RCC 7860 (cell line): ENCODE results near the gene IL4R.
"Not testable (repeated sequence)": the region's sequence is repeated elsewhere in the genome, so short reads cannot be mapped to it uniquely, and the experiment has no call there.

Experiments used
- DNase-seq: peaks from one replicate; pipeline ENCODE4 v3.0.0-alpha.2; 2015; ENCODE audit warnings: low spot score
- FAIRE-seq: peaks from 2 replicates; lab custom pipeline; 2012; peaks lifted over from hg19 to GRCh38; lab: Jason Lieb, UNC

Gene IL4R

DNA sequence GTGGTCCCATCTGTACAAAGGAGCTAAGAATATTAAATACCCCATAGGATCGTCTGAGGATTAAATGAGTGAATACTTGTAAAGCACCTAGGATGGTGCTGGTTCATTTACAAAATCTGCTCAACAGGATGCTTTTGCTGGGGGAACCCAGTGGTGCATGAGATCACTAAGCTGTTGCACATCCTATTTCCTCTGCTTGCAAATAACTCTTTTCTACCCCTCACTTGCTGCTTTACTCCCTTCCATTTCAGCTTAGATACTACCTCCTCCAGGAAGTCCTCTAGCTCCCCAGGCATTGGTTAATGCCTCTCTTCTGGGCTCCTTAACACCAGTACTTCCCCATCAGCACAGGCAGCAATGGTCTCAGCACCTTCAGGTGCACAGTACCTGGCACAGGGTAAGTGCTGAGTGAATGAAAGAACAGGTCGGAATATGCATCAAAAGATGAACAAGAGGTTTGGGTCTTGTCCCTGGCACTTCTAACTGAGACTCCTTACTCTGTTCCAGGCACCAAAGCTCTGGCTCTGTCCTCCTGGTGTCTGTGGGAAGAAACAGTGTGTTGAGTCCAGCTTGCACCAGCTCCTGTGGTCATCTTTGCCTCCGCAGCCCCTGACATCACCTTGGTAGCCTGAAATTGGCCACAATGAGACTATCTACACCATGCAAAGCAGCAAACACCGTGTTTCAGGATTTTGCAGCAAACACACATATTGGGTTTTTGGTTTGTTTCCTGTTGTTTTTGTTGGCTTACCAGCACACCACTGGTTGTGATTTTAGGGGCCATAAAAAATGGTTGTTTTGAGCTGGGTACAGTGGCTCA is 64.1 kb downstream of the IL4R start:
- no peak for FAIRE-seq

DNA sequence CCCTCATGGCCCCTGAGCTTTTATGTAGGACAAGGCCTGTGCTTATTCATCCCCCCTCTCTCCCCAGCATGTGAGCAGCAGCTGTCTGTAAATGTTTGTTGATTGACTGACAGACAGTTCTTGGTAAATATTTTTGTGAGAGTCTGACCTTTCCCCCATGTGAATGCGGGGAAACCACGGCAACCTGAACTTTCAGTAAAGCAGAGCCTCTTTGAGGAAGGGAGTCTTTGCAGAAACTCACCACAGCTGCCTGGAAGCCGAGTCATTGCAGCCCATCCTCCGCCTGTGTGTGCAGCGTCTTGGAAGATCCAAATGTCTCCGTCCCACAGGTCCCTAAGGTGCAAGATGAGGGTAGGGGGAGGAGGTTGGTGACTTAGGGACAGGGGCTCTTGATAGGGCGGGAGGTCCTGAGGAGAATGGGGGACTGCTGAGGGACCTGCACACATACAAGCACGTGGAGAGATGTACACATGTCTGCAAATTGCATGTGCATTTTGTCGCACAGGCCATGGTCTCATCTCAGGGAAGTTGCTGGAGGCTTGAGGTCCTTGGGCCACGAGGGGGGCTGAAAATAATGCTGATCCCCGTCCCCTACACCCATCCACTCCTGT is 65.2 kb downstream of the IL4R start:
- FAIRE-seq (no peak), DNase-seq (no peak)

More for the DNA sequence above, 64.1 kb downstream of the IL4R start:
- DNase-seq, result no peak

DNA sequence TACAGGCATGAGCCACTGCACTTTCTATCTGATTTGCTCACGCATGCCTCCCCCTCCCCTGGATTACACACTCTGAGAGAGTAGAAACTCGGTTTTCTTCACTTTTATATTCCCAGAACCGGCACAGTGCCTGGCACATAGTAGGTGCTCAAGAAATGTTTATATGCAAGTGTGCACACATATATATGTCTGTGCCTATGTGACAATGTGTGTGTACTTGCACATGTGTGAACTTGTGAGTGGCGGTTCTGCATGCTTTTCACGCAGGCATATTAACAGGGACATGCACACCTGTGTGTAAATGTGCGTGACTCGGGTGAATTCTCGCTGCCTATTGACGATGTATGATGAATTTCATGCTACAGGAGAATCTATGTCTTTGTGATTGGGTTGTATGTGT is 66.1 kb downstream of the IL4R start:
- DNase-seq (no peak), FAIRE-seq (no peak)

DNA sequence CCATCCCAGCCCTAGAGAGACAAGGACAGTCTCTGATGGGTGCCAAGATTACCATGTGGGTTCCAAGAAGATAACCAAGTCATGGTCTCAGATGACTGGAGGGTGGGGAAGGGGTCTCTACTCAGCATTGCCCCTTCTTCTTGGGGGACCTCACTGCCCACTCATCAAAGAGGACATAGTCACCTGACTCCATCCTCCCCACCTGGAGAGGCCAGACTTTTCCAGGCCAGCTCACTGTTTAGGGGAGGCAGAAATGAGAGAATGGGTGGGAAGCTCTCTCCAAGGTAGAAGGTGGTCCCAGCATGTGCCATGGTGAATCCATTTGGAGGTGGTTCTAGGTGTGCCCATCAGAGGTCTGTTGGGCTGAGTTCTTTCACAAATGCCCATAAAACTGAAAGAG is 67.5 kb downstream of the IL4R start:
- FAIRE-seq (no peak), DNase-seq (no peak)

DNA sequence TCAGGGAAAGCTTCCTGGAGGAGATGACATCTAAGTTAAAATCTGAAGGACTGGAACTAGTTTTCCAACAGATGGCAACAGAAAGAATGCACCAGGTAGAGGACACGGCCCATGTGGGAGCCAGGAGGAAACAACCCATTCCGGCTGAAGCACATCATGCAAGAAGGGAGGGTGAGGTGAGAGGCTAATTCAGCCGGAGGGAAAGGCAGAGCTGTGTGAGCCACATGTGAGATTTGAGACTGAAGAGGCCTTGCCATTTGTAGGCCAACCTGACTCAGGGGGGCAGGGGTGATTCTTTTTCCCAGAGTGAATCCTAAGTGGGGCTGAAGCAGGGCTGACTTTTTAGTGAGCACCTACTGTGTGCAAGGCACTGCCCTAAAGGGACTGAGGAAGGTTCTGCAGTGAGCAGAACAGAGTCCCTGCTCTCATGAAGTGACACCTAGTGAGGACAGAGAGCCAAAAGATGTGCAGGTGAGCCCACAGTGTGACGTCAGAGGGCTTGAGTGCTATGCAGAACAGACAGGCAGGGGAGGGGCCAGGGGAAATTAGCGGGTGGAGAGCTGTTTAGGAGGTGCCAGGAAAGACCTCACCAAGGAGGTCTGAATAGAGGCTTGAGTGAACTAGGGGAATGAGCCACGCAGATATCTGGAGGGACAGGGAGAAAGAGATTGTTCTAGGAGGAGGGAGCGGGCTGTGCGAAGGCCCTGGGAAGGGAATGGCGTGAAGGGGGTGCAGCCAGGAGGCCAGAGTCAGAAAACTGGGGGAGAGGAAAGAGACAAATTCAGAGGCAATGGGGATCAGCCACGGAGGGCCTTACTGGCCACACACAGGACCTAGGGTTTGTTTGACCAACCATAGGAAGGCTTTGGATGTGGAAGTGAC is 68.4 kb downstream of the IL4R start:
- no peak for FAIRE-seq
- DNase-seq, result no peak

DNA sequence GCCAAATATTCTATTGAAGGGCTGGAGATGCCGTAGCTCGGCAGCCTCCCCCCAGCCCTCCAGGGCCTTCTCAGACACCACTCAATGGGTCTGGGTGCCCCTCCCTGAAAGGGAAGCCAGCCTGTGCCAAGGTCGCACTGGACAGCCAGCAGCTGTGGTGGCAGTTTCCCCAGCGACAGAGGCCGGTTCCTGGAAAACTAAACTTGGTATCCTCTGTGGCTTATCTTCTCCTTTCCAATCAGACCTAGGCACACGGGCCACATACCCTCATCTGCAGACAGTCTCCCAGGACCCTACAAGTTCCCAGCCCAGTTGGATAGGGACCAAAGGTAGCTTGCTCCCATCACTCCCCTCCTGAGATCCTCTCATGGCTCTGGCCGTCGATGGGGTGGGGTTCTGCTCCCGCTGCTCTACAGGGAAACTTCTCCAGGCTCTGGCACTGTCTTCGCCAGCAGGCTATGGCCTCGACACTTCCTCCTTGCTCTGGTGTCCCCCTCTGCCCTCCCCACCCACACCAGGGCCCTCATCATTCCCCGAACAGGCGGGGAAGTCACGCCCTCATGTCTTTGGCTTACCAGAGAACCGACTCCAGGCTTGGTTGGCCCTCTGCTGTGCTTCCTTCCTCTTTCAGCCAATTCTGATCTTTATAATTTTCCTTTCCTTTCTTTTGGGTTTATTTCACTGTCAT is 69.9 kb downstream of the IL4R start:
- DNase-seq, result no peak

DNA sequence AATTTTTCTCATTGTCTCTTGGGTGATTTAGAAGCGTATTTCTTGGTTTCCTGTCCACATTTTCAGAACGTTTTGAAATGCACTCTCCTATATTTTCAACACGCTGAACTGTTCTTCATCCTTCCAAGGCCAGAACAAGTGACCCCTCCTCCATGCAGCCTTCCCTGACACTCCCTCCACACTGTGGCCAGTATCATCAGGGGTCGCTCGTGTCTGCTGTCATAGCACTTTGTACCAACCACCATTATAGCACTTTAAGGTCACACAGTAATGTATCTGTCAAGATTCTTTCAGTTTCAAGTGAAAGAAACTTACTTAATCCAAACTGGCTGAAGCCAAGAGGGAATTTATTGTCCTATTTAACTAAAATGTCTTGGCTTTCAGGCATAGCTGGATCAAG is 70.7 kb downstream of the IL4R start:
- FAIRE-seq (no peak), DNase-seq (no peak)

More for the DNA sequence above, 69.9 kb downstream of the IL4R start:
- FAIRE-seq, result no peak

GRCh38 chr16:27385398-27385797 is 71.6 kb downstream of the IL4R start:
- DNase-seq, result no peak
- no peak for FAIRE-seq

DNA sequence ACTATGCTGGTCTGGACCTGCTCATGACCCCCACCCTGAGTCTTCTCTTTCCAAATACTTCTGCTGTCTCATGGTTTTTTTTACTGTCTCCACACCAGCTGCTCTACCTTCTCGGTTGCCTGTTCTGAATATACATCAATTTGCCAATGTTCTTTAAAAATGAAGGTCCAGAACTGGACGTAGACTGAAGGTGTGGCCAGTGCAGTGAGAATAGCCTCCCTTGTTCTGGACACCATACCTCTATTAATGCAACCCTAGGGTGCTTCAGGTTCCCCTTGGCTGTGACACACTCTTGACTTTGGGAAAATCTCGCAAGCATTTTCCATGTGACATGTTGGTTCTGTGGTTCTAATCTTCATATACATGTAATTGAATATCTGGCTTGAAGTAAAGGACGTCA is 72.9 kb downstream of the IL4R start:
- no peak for DNase-seq
- FAIRE-seq, result no peak

DNA sequence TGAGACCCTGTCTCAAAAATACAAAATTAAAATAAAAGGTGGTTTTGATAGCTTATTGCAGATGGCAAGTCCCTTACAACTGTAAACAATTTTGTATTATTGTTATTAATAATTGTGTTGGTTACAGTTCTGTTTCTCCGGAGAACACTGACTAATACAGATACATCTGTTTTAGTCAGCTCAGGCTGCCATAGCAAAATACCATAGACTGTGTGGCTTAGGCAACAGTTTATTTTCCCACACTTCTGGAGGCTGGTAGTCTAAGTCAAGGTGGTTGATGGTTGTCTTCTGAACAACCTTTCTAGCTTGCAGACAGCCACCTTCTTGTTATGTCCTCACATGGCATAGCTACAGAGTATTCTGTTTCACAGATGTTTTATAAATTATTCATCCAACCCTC is 74.0 kb downstream of the IL4R start:
- no peak for DNase-seq
- no peak for FAIRE-seq

GRCh38 chr16:27389272-27389961 is 75.6 kb downstream of the IL4R start:
- FAIRE-seq, result no peak
- DNase-seq, result no peak

DNA sequence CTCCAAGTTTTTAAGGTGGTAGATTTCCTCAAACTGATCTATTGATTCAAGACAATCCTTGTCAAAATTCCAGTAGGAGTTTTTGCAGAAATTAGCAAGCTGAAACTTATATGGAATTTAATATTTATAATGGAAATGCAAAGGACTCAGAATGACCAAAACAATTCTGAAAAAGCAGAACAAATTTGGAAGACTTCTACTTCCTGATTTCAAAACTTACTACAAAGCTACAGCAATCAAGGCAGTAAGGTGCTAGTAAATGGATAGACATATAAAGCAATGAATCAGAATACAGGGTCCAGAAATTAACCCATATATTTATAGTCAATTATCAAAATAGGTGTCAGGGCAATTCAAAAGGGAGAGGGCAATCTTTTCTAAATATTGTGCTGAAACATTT is 76.4 kb downstream of the IL4R start:
- FAIRE-seq, result no peak
- DNase-seq, result no peak

DNA sequence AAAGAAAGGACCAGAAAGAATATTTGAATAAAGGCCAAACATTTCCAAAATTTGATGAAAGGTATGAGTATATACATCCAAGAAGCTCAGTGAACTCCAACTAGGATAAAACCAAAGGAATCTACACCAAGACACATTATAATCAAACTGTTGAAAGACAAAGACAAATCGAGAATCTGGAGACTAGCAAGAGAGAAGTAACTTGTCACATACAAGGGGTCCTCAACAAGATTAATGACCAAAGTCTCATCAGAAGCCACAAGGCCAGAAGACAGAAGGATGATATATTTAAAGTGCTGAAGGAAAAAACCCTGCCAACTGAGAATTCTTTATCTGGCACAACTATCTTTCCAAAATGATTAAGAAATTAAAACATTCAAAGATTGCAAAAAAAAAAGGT is 78.9 kb downstream of the IL4R start:
- FAIRE-seq (no peak), DNase-seq (no peak)

- DNase-seq (no peak), FAIRE-seq (no peak)
These were observed 80.7 kb downstream of the IL4R start for GRCh38 chr16:27394516-27394915.

GRCh38 chr16:27398341-27398893 is 84.6 kb downstream of the IL4R start:
- FAIRE-seq, DNase-seq: not testable (repeated sequence)

GRCh38 chr16:27398894-27399853 is 85.4 kb downstream of the IL4R start:
- FAIRE-seq, result no peak
- no peak for DNase-seq

GRCh38 chr16:27399969-27400368 is 86.2 kb downstream of the IL4R start:
- FAIRE-seq, result no peak
- no peak for DNase-seq

DNA sequence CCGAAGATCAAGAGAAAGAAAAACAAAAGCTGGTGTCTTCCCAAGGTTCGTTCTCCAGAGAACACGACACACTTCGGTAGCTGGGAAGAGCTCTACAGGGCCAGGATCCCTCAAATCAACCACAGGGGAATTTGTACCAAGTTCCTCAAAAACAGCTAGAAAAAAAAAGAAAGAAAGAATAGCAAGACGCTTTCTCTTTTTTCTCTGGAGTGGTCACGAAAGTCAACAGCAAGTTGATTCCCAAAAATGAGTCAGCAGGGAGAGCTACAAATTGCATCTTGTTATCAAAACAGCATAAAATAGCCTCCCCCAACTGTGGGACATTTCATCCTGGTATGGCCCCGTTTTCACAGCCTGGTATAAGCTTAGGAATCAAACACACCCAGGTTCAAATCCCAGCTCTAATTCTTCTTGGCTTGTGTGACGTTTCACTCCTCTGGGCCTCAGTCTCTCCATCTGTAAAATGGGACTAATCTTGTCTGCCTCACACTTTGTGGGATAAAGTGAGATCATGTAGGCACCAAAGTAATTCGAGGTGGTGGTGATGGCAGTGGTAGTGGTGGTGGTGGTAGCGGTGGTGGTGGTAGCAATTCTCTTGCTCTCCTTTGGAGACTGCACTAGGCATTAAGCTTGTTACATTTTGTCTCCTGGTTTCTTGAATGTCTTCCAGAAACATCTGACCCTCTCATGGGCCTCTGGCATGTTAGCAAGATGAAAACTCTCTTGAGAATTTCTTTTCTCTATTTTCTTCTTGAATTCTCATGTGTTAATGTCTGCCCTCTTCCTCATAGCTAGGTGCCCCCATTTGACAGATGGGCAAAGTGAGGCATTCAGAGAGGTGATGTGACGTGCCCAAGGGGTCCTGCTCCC is 87.2 kb downstream of the IL4R start:
- FAIRE-seq, result no peak

More for the DNA sequence above, 87.2 kb downstream of the IL4R start:
- DNase-seq, result peak; percentile 8
